ENCODE results near the gene KNDC1.

- TF ChIP-seq POLR2A (IDR thresholded peaks at IDR 0.05; ENCODE audit: low read depth) = no peak
- TF ChIP-seq CTCF (IDR thresholded peaks at IDR 0.05) = no peak
These were observed 5.8 kb downstream of the KNDC1 start for GRCh38 chr10:133165556-133166503.

All from esophagus muscularis mucosa (tissue), 3 donors.